Colonic mucosa (tissue), 4 donors: ENCODE results near the gene DPP6. TPM values are rescaled to one million over a fixed set of nuclear protein-coding genes. Genes with fewer than 3 reads are reported as not detected.
"Not testable (repeated sequence)": the region's sequence is repeated elsewhere in the genome, so short reads cannot be mapped to it uniquely, and the experiment has no call there.

Source experiments
- DNase-seq: peaks from one replicate; pipeline ENCODE4 v3.0.0-alpha.2; 2020
- H3K27ac ChIP-seq: fragments of 200-600 bp; one replicate; pipeline ENCODE4 v1.8.0; 2021
- H3K27me3 ChIP-seq: fragments of 200-600 bp; one replicate; pipeline ENCODE4 v1.8.0; 2021
- H3K36me3 ChIP-seq: fragments of 200-600 bp; one replicate; pipeline ENCODE4 v1.8.0; 2021
- H3K4me1 ChIP-seq: fragments of 200-600 bp; one replicate; pipeline ENCODE4 v1.8.0; 2021; ENCODE audit warnings: mild to moderate bottlenecking
- H3K4me3 ChIP-seq: fragments of 200-600 bp; one replicate; pipeline ENCODE4 v1.8.0; 2021
- H3K9ac ChIP-seq, 2 donors: one replicate each; pipeline ENCODE4 v1.7.0; 2013; ENCODE audit warnings: control low read depth in 2 of 2, low read depth in 2 of 2, low read length in 2 of 2
- H3K9me3 ChIP-seq: fragments of 200-600 bp; one replicate; pipeline ENCODE4 v1.8.0; 2021
- CTCF ChIP-seq: fragments of 200-600 bp; IDR thresholded peaks from one replicate; pipeline ENCODE4 v1.8.0; 2022; ENCODE audit warnings: antibody characterized with exemption, mild to moderate bottlenecking
- intact Hi-C: fragments of 100-400 bp; cut with DNase I; formaldehyde crosslinking; loops from one replicate; pipeline ENCODE4 v1.14.1; 2022
- total RNA-seq, 2 donors: library from RNA; stranded (reverse); fragmentation: NEBNext Ultra II Directional in 1 of 2; extraction: Animal tissue kit (Norgen Biotek cat#: 25700) in 1 of 2; gene quantifications; one replicate each; pipeline ENCODE4 v1.2.1, GENCODE V29; 2021
- donor health status: healthy.
- donor health status: DM: no; HTN: no; CAD: no.
- donor health status: DM: no; HTN: no; CAD: no.

The DPP6 gene
- total RNA-seq, 2 donors from 2014 or later: 0.17 to 3.9 TPM

GRCh38 chr7:154929006-154929726, 877.0 kb downstream of the DPP6 start:
- intact Hi-C loops: loop anchor here (5.0 kb wide), 2 partner anchors 73 to 263 kb away; partner anchors contain the start of gene PAXIP1
- H3K27ac ChIP-seq: peak overlapping the region; percentile 91
- H3K9me3 ChIP-seq: no peaks in the 10 kb centered on the region
- H3K4me1 ChIP-seq: no peaks in the 10 kb centered on the region
- TF ChIP-seq CTCF: no peak
- peak overlapping the region; percentile 77 to 88 for H3K9ac ChIP-seq
- H3K4me3 ChIP-seq: peak overlapping the region; percentile 55
- DNase-seq: peak; percentile 44
- H3K27me3 ChIP-seq: no peaks in the 10 kb centered on the region
- no peaks in the 10 kb centered on the region for H3K36me3 ChIP-seq

DNA sequence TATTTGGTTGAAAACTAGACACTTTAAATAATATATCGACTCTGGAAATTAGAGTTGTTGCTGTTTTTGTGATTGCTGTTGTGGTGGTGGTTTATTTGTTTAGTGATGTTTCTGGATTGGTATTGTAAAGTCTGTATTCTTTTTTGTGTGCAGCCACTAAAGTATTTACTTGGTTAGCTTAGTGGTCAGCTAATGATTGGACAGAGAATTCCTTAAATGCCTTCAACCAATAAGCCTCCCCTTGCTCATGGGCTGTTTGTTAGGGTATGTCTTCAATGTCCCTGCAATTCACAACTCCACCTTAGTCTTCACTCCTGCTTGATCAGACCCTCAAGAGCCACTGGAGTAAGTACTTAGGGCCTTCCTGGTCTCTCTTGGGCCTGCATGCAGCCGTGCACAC, 879.7 kb downstream of the DPP6 start:
- Histone ChIP-seq H3K27me3 (no peaks in the 10 kb centered on the region), H3K4me3 (no peak overlapping the region), H3K4me1 (no peaks in the 10 kb centered on the region), H3K27ac (no peak overlapping the region), H3K9ac (no peak overlapping the region), H3K9me3 (no peaks in the 10 kb centered on the region), H3K36me3 (no peaks in the 10 kb centered on the region)
- no peak for TF ChIP-seq CTCF
- no peak for DNase-seq
- intact Hi-C loops: no loop called here

DNA sequence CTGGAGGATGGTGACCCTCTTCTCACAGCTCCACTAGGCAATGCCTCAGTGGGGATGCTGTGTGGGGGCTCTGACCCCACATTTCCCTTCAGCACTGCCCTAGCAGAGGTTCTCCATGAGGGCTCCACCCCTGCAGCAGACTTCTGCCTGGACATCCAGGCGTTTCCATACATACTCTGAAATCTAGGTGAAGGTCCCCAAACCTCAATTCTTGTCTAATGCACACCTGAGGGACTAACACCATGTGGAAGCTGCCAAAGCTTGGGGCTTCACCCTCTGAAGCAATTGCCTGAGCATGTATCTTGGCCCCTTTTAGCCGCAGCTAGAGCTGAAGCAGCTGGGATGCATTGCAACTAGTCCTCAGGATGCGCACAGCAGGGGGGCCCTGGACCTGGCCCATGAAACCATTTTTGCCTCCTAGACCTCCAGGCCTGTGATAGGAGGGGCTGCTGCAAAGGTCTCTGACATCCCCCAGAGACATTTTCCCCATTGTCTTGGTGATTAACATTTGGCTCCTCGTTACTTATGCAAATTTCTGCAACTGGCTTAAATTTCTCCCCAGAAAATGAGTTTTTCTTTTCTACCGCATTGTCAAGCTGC, 882.3 kb downstream of the DPP6 start:
- H3K27me3 ChIP-seq, H3K36me3 ChIP-seq, intact Hi-C loops, H3K4me3 ChIP-seq, H3K4me1 ChIP-seq, H3K9me3 ChIP-seq, H3K9ac ChIP-seq, H3K27ac ChIP-seq, DNase-seq: not testable (repeated sequence)

- no peaks in the 10 kb centered on the region for H3K4me1 ChIP-seq
- no peaks in the 10 kb centered on the region for H3K9me3 ChIP-seq
- intact Hi-C loops: no loop called here
- H3K36me3 ChIP-seq: no peaks in the 10 kb centered on the region
- H3K27me3 ChIP-seq: no peaks in the 10 kb centered on the region
- H3K27ac ChIP-seq: no peak overlapping the region
- H3K4me3 ChIP-seq: no peak overlapping the region
- H3K9ac ChIP-seq: no peak overlapping the region
- no peak for DNase-seq
- no peak for TF ChIP-seq CTCF
Measured at GRCh38 chr7:154937837-154938236, 885.6 kb downstream of the DPP6 start.

DNA sequence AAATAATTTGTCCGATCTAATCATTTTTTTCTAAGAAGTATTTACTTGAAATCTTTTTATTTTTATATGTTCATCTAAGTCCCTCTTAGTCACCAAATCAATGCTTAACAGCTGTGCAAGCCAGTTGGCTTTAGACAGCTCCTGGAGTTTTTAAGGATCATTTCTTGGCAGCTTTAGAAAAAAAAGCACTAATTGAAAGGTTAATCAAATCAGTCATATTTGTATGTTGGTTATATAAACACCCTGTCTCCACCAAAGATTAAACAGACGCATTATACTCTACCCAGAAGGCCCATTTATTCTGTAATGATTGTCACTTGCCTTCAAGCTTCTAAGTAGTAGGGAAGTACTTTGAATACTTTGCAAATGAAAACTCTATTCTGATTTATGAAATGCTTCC, 890.5 kb downstream of the DPP6 start:
- no peaks in the 10 kb centered on the region for H3K9me3 ChIP-seq
- no peak overlapping the region for H3K27ac ChIP-seq
- no peaks in the 10 kb centered on the region for H3K4me1 ChIP-seq
- TF ChIP-seq CTCF: no peak
- no peak overlapping the region for H3K4me3 ChIP-seq
- H3K9ac ChIP-seq: no peak overlapping the region
- H3K27me3 ChIP-seq: no peaks in the 10 kb centered on the region
- intact Hi-C loops: no loop called here
- no peak for DNase-seq
- peaks cover 4% of the 10 kb centered on the region for H3K36me3 ChIP-seq
